Esophagus muscularis mucosa (tissue), 3 donors: ENCODE results near the gene SNRNP35.

ENCODE experiments used
- CTCF ChIP-seq, 3 experiments: fragments of 200-600 bp in 2 of 3; fragments of 450-650 bp in 1 of 3; sonication (generic) in 2 of 3; IDR thresholded peaks; one replicate each; pipeline ENCODE4 v1.5.1; 2017 to 2019; ENCODE audit warnings: antibody characterized with exemption in 3 of 3, mild to moderate bottlenecking in 2 of 3, moderate library complexity in 1 of 3
- POLR2AphosphoS5 ChIP-seq, 2 donors: sonication (generic); formaldehyde crosslinking; IDR thresholded peaks; one replicate each; pipeline ENCODE4 v1.6.1; 2017; ENCODE audit warnings: antibody characterized with exemption in 2 of 2

- TF ChIP-seq POLR2AphosphoS5 (IDR thresholded peaks at IDR 0.05) (no peak), CTCF (IDR thresholded peaks at IDR 0.05) (no peak)
These were observed 47.9 kb upstream of the SNRNP35 start for GRCh38 chr12:123410041-123410412.
